Measurements from ENCODE around the gene ZRANB2.

DNA sequence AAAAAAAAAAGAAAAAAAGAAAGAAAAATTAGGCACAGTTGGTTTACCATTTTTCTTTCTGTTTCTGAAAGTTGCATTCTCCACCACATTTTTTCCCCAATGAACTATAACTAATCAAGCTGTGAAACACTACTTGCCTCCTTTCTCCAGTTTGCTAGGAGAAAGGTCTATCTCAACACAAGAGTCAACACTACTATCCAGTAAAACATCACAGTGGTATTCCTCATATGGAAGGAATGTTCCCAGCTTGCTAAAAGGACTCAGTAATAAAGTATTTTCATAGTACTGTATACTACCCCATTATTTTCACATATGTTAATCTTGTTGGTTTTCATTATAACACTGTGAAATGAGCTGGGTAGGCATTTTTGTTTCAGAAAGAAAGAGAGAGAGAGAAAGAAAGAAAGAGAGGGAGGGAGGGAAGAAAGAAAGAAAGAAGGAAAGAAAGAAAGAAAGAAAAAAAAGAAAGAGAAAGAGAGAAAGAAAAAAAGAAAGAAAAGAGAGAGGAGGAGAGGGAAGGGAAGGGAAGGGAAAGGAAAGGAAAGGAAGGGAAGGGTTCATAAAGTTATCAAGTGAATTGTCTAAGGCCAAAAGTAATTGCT is 41.1 kb downstream of the ZRANB2 start:
- TF ChIP-seq YY1 (IDR thresholded peaks at IDR 0.05; ENCODE audit: insufficient read depth, insufficient read length) (no peak), ZNF274 (IDR thresholded peaks at IDR 0.05; ENCODE audit: low read depth, low read length) (no peak)

Measured in NT2/D1 (cell line).